PFSK-1 (cell line): ENCODE results near the gene RALGDS.

Experiments used
- FOXP2 ChIP-seq: optimal IDR thresholded peaks from 2 replicates; pipeline ENCODE3; 2011; ENCODE audit warnings: borderline replicate concordance, control low read depth, inconsistent platforms; ENCODE audit not compliant: insufficient read depth; ENCODE audit errors: extremely low read length, extremely low read depth
- POLR2AphosphoS5 ChIP-seq: IDR thresholded peaks from 2 replicates; pipeline ENCODE4 v1.6.1; 2012; ENCODE audit warnings: low read depth, mild to moderate bottlenecking, control low read depth, low read length, moderate library complexity
- REST ChIP-seq, 2 experiments: IDR thresholded peaks; 2 replicates each; pipeline versions ENCODE4 v1.6.1 to v1.8.0; 2011 to 2012; ENCODE audit warnings: low read depth in 2 of 2, low read length in 2 of 2, control low read depth in 1 of 2, inconsistent platforms in 1 of 2, mild to moderate bottlenecking in 1 of 2, moderate library complexity in 1 of 2; ENCODE audit not compliant: insufficient read depth in 1 of 2
- SIN3A ChIP-seq: IDR thresholded peaks from 2 replicates; pipeline ENCODE4 v1.6.1; 2012; ENCODE audit warnings: mild to moderate bottlenecking, low read length, moderate library complexity, borderline replicate concordance; ENCODE audit not compliant: insufficient read depth
- TAF1 ChIP-seq: IDR thresholded peaks from 2 replicates; pipeline ENCODE4 v1.6.1; 2012; ENCODE audit warnings: low read length, control low read depth, borderline replicate concordance; ENCODE audit not compliant: insufficient read depth

The RALGDS gene

DNA sequence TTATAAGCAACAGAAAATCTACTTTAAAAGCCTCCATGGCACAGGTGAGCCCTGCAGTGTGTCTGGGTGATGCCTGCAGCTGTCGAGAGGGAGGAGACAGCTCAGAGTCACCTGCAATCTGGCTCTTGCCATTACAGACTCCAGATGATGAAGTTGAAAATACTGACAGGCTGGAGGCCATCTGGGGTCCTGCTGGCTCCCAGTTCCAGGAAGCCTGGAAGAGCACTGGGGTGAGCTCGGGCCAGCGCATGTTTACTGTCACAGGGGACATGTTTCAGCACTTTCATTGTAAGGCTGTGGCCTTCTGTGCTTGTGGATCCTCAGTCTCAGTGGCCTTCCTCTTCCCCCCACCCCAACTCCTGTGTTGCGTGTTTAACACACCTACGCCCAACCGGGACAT is 30.9 kb downstream of the RALGDS start:
- TF ChIP-seq REST (IDR thresholded peaks at IDR 0.05; ENCODE audit: insufficient read depth in 1 of 2, low read depth in 2 of 2, low read length in 2 of 2) (no peak), TAF1 (no peak), FOXP2 (no peak), SIN3A (no peak), POLR2AphosphoS5 (no peak)

DNA sequence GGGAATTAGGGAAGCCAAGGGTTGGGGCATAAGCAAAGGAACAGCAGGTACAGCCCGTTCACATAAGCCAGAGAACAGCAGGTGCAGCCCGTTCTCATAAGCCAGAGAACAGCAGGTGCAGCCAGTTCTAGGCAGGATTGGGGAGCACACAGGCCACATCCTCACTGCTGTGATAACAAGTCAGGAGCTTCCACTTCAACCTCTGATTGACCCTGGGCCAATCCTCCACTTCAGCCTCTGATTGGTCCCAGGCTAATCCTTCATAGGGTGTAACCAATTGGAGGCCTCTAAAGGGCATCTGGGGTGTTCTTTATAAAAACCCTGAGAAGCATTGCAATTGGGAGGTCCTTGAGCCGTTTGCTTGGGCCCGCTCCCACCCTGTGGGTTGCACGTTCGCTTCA is 31.8 kb downstream of the RALGDS start:
- TF ChIP-seq REST (IDR thresholded peaks at IDR 0.05; ENCODE audit: insufficient read depth in 1 of 2, low read depth in 2 of 2, low read length in 2 of 2): no peak
- no peak for TF ChIP-seq FOXP2
- no peak for TF ChIP-seq SIN3A
- TF ChIP-seq TAF1: no peak
- TF ChIP-seq POLR2AphosphoS5: no peak

DNA sequence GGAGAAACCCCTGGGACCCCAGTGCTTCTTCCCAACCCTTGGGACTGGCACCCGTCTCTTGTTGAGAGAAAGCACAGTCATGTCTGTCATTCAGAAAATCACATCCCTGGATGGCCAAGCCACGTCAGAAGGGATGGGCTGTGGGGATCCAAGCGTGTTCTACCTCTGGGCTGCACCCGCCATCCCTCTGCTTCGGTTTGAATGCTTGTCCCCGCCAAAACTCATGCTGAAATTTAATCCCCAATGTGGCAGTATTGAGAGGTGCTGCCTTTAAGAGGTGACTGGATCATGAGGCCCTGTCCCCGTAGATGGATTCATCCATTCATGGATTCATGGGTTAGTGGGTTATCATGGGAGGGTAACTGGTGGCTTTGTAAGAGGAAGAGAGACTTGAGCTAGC is 32.3 kb downstream of the RALGDS start:
- TF ChIP-seq SIN3A (no peak), POLR2AphosphoS5 (no peak), TAF1 (no peak), REST (IDR thresholded peaks at IDR 0.05; ENCODE audit: insufficient read depth in 1 of 2, low read depth in 2 of 2, low read length in 2 of 2) (no peak), FOXP2 (no peak)

GRCh38 chr9:133088146-133088750 is 32.8 kb downstream of the RALGDS start:
- TF ChIP-seq POLR2AphosphoS5 (no peak), REST (IDR thresholded peaks at IDR 0.05; ENCODE audit: insufficient read depth in 1 of 2, low read depth in 2 of 2, low read length in 2 of 2) (no peak), SIN3A (no peak), FOXP2 (no peak)
